H1 (cell line): Measurements from ENCODE around the gene ADNP2. TPM values are rescaled to one million over a fixed set of nuclear protein-coding genes. Genes with fewer than 3 reads are reported as not detected.

Experiments
- CTCF ChIA-PET: fragments of 300-600 bp; sonication (Branson Sonifier 250); formaldehyde crosslinking; loops from one replicate; lab custom pipeline; 2021; ENCODE audit not compliant: partially characterized antibody; lab: Charles Lee
- POLR2A ChIA-PET: fragments of 300-600 bp; sonication (Branson Sonifier 250); formaldehyde crosslinking; loops from one replicate; lab custom pipeline; 2021; ENCODE audit warnings: inconsistent platforms; ENCODE audit not compliant: partially characterized antibody; lab: Charles Lee
- DNase-seq, 2 experiments: peaks; one replicate each; pipeline versions ENCODE4 v3.0.0 to v3.0.0-alpha.2; 2010 to 2022; ENCODE audit warnings: low spot score in 2 of 2, low read depth in 1 of 2, mixed read lengths in 1 of 2
- FAIRE-seq: peaks from 2 replicates; lab custom pipeline; 2011; peaks lifted over from hg19 to GRCh38; lab: Jason Lieb, UNC
- H2AFZ ChIP-seq: 2 replicates; pipeline ENCODE4 v1.8.1; 2012; ENCODE audit warnings: low read length, inconsistent platforms
- H2AK5ac ChIP-seq: 2 replicates; pipeline ENCODE4 v1.6.1; 2013; ENCODE audit warnings: low read depth, low read length
- H2BK120ac ChIP-seq: replicated peaks from 2 replicates; pipeline ENCODE3; 2013; ENCODE audit warnings: low read depth, low read length, inconsistent platforms
- H2BK12ac ChIP-seq: 2 replicates; pipeline ENCODE4 v1.6.1; 2013; ENCODE audit warnings: low read depth, low read length
- H2BK15ac ChIP-seq: 2 replicates; pipeline ENCODE4 v1.6.1; 2013; ENCODE audit warnings: low read length
- H2BK20ac ChIP-seq: 2 replicates; pipeline ENCODE4 v1.6.1; 2013; ENCODE audit warnings: low read length
- H2BK5ac ChIP-seq: 2 replicates; pipeline ENCODE4 v1.6.1; 2013; ENCODE audit warnings: low read depth, low read length
- H3K14ac ChIP-seq: 2 replicates; pipeline ENCODE4 v1.6.1; 2013; ENCODE audit warnings: inconsistent platforms; ENCODE audit not compliant: insufficient read length
- H3K18ac ChIP-seq: 2 replicates; pipeline ENCODE4 v1.6.1; 2013; ENCODE audit warnings: low read length; ENCODE audit errors: extremely low read depth
- H3K23ac ChIP-seq: 2 replicates; pipeline ENCODE4 v1.6.1; 2013; ENCODE audit warnings: inconsistent platforms; ENCODE audit not compliant: insufficient read length
- H3K23me2 ChIP-seq: 2 replicates; pipeline ENCODE4 v1.6.1; 2013; ENCODE audit warnings: low read depth, low read length
- H3K27ac ChIP-seq: 2 replicates; pipeline ENCODE4 v1.6.1; 2011; ENCODE audit warnings: low read depth, low read length, inconsistent platforms
- H3K27me3 ChIP-seq, 4 experiments: replicated peaks in 1 of 4; 1 replicate in 1 of 4; 2 replicates in 3 of 4; pipeline versions ENCODE4 v1.6.1 to v1.8.1; 2011 to 2013; ENCODE audit warnings: low read length in 3 of 4, mild to moderate bottlenecking in 3 of 4, inconsistent platforms in 2 of 4, mixed read lengths in 2 of 4, moderate library complexity in 1 of 4; ENCODE audit not compliant: control insufficient read depth in 3 of 4, insufficient read depth in 3 of 4; ENCODE audit errors: extremely low read depth in 1 of 4
- H3K36me3 ChIP-seq, 4 experiments: 2 replicates each; pipeline versions ENCODE4 v1.6.1 to v1.8.1; 2011 to 2013; ENCODE audit warnings: mild to moderate bottlenecking in 4 of 4, low read length in 3 of 4, moderate library complexity in 2 of 4, control low read depth in 1 of 4, inconsistent platforms in 1 of 4; ENCODE audit not compliant: insufficient read depth in 4 of 4, control insufficient read depth in 2 of 4
- H3K4ac ChIP-seq: replicated peaks from 2 replicates; pipeline ENCODE3; 2013; ENCODE audit warnings: low read length, low read depth, mixed read lengths, inconsistent platforms; ENCODE audit not compliant: insufficient read length
- H3K4me1 ChIP-seq, 4 experiments: replicated peaks in 1 of 4; 1 replicate in 1 of 4; 2 replicates in 3 of 4; pipeline versions ENCODE4 v1.6.1 to v1.8.1; 2011 to 2013; ENCODE audit warnings: low read length in 3 of 4, inconsistent platforms in 2 of 4, mixed read lengths in 1 of 4; ENCODE audit not compliant: insufficient read depth in 4 of 4, control insufficient read depth in 3 of 4
- H3K4me2 ChIP-seq, 2 experiments: 2 replicates each; pipeline versions ENCODE4 v1.6.1 to v1.8.1; 2011 to 2013; ENCODE audit warnings: low read depth in 2 of 2, low read length in 2 of 2, control low read depth in 1 of 2, inconsistent platforms in 1 of 2, mild to moderate bottlenecking in 1 of 2; ENCODE audit not compliant: insufficient read depth in 1 of 2
- H3K4me3 ChIP-seq, 4 experiments: fragments of 200-600, 300-600 bp in 1 of 4; sonication (generic), shearing (Covaris generic), sonication (Bioruptor Twin) in 1 of 4; 2 replicates each; pipeline versions ENCODE4 v1.5.1 to v1.8.1; 2011 to 2016; ENCODE audit warnings: low read length in 4 of 4, low read depth in 3 of 4, control low read depth in 2 of 4, inconsistent platforms in 2 of 4, mild to moderate bottlenecking in 2 of 4, mixed read lengths in 1 of 4, moderate library complexity in 1 of 4; ENCODE audit not compliant: insufficient read depth in 2 of 4; ENCODE audit errors: extremely low read depth in 1 of 4
- H3K56ac ChIP-seq: replicated peaks from 2 replicates; pipeline ENCODE3; 2013; ENCODE audit warnings: low read depth, mild to moderate bottlenecking, mixed read lengths, low read length, inconsistent platforms; ENCODE audit not compliant: insufficient read length
- H3K79me1 ChIP-seq: 2 replicates; pipeline ENCODE4 v1.6.1; 2013; ENCODE audit warnings: low read depth, low read length, control low read depth
- H3K79me2 ChIP-seq, 2 experiments: 2 replicates each; pipeline versions ENCODE4 v1.6.1 to v1.8.1; 2012 to 2013; ENCODE audit warnings: low read length in 2 of 2, mild to moderate bottlenecking in 2 of 2, inconsistent platforms in 1 of 2; ENCODE audit not compliant: insufficient read depth in 2 of 2, control insufficient read depth in 1 of 2
- H3K9ac ChIP-seq, 4 experiments: replicated peaks in 1 of 4; 1 replicate in 1 of 4; 2 replicates in 3 of 4; pipeline versions ENCODE4 v1.6.1 to v1.8.1; 2011 to 2013; ENCODE audit warnings: low read depth in 3 of 4, low read length in 3 of 4, control low read depth in 2 of 4, mild to moderate bottlenecking in 2 of 4, moderate library complexity in 2 of 4, inconsistent platforms in 1 of 4; ENCODE audit errors: extremely low read depth in 1 of 4
- H3K9me3 ChIP-seq, 2 experiments: 2 replicates each; pipeline versions ENCODE4 v1.6.1 to v1.8.1; 2012 to 2013; ENCODE audit warnings: mild to moderate bottlenecking in 2 of 2, moderate library complexity in 2 of 2, control low read depth in 1 of 2, inconsistent platforms in 1 of 2, low read depth in 1 of 2, low read length in 1 of 2, mixed read lengths in 1 of 2; ENCODE audit not compliant: insufficient read depth in 2 of 2
- H4K20me1 ChIP-seq, 2 experiments: replicated peaks in 1 of 2; 2 replicates each; pipeline versions ENCODE3 to v1.8.1; 2011 to 2013; ENCODE audit warnings: inconsistent platforms in 2 of 2, low read length in 2 of 2, mild to moderate bottlenecking in 1 of 2; ENCODE audit not compliant: insufficient read depth in 2 of 2, control insufficient read depth in 1 of 2
- H4K5ac ChIP-seq: 2 replicates; pipeline ENCODE4 v1.6.1; 2013; ENCODE audit warnings: low read length, low read depth, mixed read lengths, inconsistent platforms; ENCODE audit not compliant: insufficient read length
- H4K8ac ChIP-seq: 2 replicates; pipeline ENCODE4 v1.8.0; 2013; ENCODE audit warnings: mild to moderate bottlenecking, moderate library complexity, low read length, inconsistent platforms; ENCODE audit not compliant: insufficient read depth; ENCODE audit errors: extremely low read depth
- H4K91ac ChIP-seq: replicated peaks from 2 replicates; pipeline ENCODE3; 2013; ENCODE audit warnings: low read length, mixed read lengths, inconsistent platforms; ENCODE audit not compliant: insufficient read length
- CREB1 ChIP-seq: IDR thresholded peaks from 2 replicates; pipeline ENCODE4 v1.6.1; 2012; ENCODE audit warnings: inconsistent platforms
- EP300 ChIP-seq, 2 experiments: IDR thresholded peaks; 1 replicate in 1 of 2; 2 replicates in 1 of 2; pipeline ENCODE4 v1.6.1; 2011 to 2012; ENCODE audit warnings: low read depth in 2 of 2, low read length in 2 of 2, mild to moderate bottlenecking in 2 of 2, borderline replicate concordance in 1 of 2, inconsistent platforms in 1 of 2, moderate library complexity in 1 of 2
- EZH2 ChIP-seq: fragments of 200-600 bp; sonication (generic); IDR thresholded peaks from 2 replicates; pipeline ENCODE4 v1.7.1; 2012; ENCODE audit warnings: low read depth, mild to moderate bottlenecking, moderate library complexity, low read length, inconsistent platforms; ENCODE audit not compliant: severe bottlenecking
- GABPA ChIP-seq: IDR thresholded peaks from 2 replicates; pipeline ENCODE4 v1.6.1; 2011; ENCODE audit warnings: mild to moderate bottlenecking, low read length, moderate library complexity, borderline replicate concordance; ENCODE audit not compliant: insufficient read depth
- GTF2F1 ChIP-seq: IDR thresholded peaks from 2 replicates; pipeline ENCODE4 v1.6.1; 2012; ENCODE audit warnings: low read depth, low read length, improper control_type of control experiment, borderline replicate concordance
- JUN ChIP-seq: IDR thresholded peaks from 2 replicates; pipeline ENCODE4 v1.6.1; 2011; ENCODE audit warnings: low read depth, mild to moderate bottlenecking, improper control_type of control experiment, low read length
- JUND ChIP-seq: IDR thresholded peaks from 2 replicates; pipeline ENCODE4 v1.6.1; 2011; ENCODE audit warnings: mild to moderate bottlenecking, improper control_type of control experiment, low read length
- MAX ChIP-seq: IDR thresholded peaks from 2 replicates; pipeline ENCODE4 v1.6.1; 2012; ENCODE audit warnings: inconsistent platforms
- NANOG ChIP-seq: IDR thresholded peaks from 2 replicates; pipeline ENCODE4 v1.6.1; 2011; ENCODE audit warnings: low read length, low read depth, mild to moderate bottlenecking, inconsistent platforms; ENCODE audit not compliant: insufficient read depth, poor library complexity, severe bottlenecking
- SP1 ChIP-seq: IDR thresholded peaks from 2 replicates; pipeline ENCODE4 v1.6.1; 2011; ENCODE audit warnings: low read depth, low read length
- SP2 ChIP-seq: IDR thresholded peaks from 2 replicates; pipeline ENCODE4 v1.6.1; 2012; ENCODE audit warnings: mild to moderate bottlenecking, low read length, inconsistent platforms
- TAF1 ChIP-seq: IDR thresholded peaks from 2 replicates; pipeline ENCODE4 v1.6.1; 2011; ENCODE audit warnings: mild to moderate bottlenecking, low read depth, low read length
- YY1 ChIP-seq: IDR thresholded peaks from 2 replicates; pipeline ENCODE4 v1.6.1; 2011; ENCODE audit warnings: low read depth, mild to moderate bottlenecking, low read length
- WGBS, 2 experiments: shearing (Covaris generic) in 1 of 2; methylation state at CpG; one replicate each; pipeline versions ENCODE4 v1.1.6 to v1.1.7; 2013 to 2015; ENCODE audit warnings: low lambda C conversion rate in 2 of 2, mixed read lengths in 2 of 2, inconsistent platforms in 1 of 2, low coverage in 1 of 2, missing lambda C conversion rate in 1 of 2; ENCODE audit not compliant: insufficient replicate concordance in 2 of 2, insufficient coverage in 1 of 2, insufficient read length in 1 of 2; ENCODE audit errors: extremely low coverage in 1 of 2, missing lambda C conversion rate in 1 of 2; 5-methylcytosine and 5-hydroxymethylcytosine counted together
- polyA plus RNA-seq, 7 experiments: library from polyadenylated mRNA; depleted of rRNA in 3 of 7; stranded (reverse) in 5 of 7; unstranded in 2 of 7; fragments of >200 nt in 5 of 7; fragments of 200-250 nt in 2 of 7; gene quantifications; 1 replicate in 5 of 7; 2 replicates in 1 of 7; 4 replicates in 1 of 7; pipeline versions ENCODE4 v1.2.1 to v1.2.3, GENCODE V29; 2011 to 2013; ENCODE audit warnings: missing spikeins in 2 of 7, mixed read lengths in 2 of 7
- total RNA-seq: library from RNA; stranded (reverse); fragmentation: NEBNext Ultra II Directional; extraction: Animal tissue kit (Norgen Biotek cat#: 25700); gene quantifications from 2 replicates; pipeline ENCODE4 v1.2.1, GENCODE V29; 2021

Gene ADNP2
- total and polyA plus RNA-seq, 2 of the 8 experiments (the other 6 are each of a cell fraction or from before 2014, with no cell fraction given), result 25.1 to 61.6 TPM

- Histone ChIP-seq H3K9me3 (peaks cover 5 to 6% of the 10 kb centered on the region in 2 experiments; a peak in 2 of 4 replicates), H3K23me2 (no peaks in the 10 kb centered on the region), H2BK15ac (no peak overlapping the region), H3K14ac (no peak overlapping the region), H3K36me3 (no peaks in the 10 kb centered on the region), H3K56ac (no peak overlapping the region), H3K4me2 (no peak overlapping the region), H3K27me3 (0 out of 7 replicates have a peak, but pooled peaks cover 0 to 4% (median 0%) of the 10 kb centered on the region in 4 experiments), H2AFZ (no peak overlapping the region), H3K27ac (no peak overlapping the region), H3K4me1 (no peaks in the 10 kb centered on the region), H3K18ac (no peak overlapping the region), H4K91ac (no peak overlapping the region), H2BK20ac (no peak overlapping the region), H2BK120ac (no peak overlapping the region), H2BK5ac (no peak overlapping the region), H4K5ac (no peak overlapping the region), H2AK5ac (no peak overlapping the region), H3K9ac (no peak overlapping the region), H3K79me1 (no peaks in the 10 kb centered on the region), H4K20me1 (no peaks in the 10 kb centered on the region), H3K4ac (no peak overlapping the region), H2BK12ac (no peak overlapping the region), H3K23ac (no peak overlapping the region), H3K4me3 (no peak overlapping the region), H3K79me2 (no peaks in the 10 kb centered on the region), H4K8ac (no peak overlapping the region)
- CTCF ChIA-PET, result no interaction called here
- 87% methylated on average over 10 of the region's 10 CpGs; no CpG with 5 or more reads in 1 of the 2 experiments for WGBS, 2 experiments
- FAIRE-seq, result no peak
- peak in 1 of 2 experiments; percentile 24 for DNase-seq
- POLR2A ChIA-PET, result interaction anchor here (0.8 to 2.2 kb wide), 2 partner anchors 14 to 42 kb away, joined by 3 to 8 read pairs; no protein-coding TSS in a partner anchor
- TF ChIP-seq EZH2 (no peak), TAF1 (no peak), GABPA (no peak), MAX (no peak), SP2 (no peak), YY1 (no peak), SP1 (no peak), EP300 (IDR thresholded peaks at IDR 0.05; ENCODE audit: borderline replicate concordance in 1 of 2, low read depth in 2 of 2, low read length in 2 of 2) (no peak), JUN (no peak), JUND (no peak), CREB1 (no peak), GTF2F1 (no peak), NANOG (no peak)
Measured at GRCh38 chr18:80067897-80068296, 41.2 kb upstream of the ADNP2 start.
